H1 (cell line): Measurements from ENCODE around the gene CBR3. TPM values are rescaled to one million over a fixed set of nuclear protein-coding genes. Genes with fewer than 3 reads are reported as not detected.

ENCODE experiments used
- BACH1 ChIP-seq: IDR thresholded peaks from 2 replicates; pipeline ENCODE4 v1.6.1; 2012; ENCODE audit warnings: low read length, improper control_type of control experiment
- EZH2 ChIP-seq: fragments of 200-600 bp; sonication (generic); IDR thresholded peaks from 2 replicates; pipeline ENCODE4 v1.7.1; 2012; ENCODE audit warnings: low read depth, mild to moderate bottlenecking, moderate library complexity, low read length, inconsistent platforms; ENCODE audit not compliant: severe bottlenecking
- NANOG ChIP-seq: IDR thresholded peaks from 2 replicates; pipeline ENCODE4 v1.6.1; 2011; ENCODE audit warnings: low read length, low read depth, mild to moderate bottlenecking, inconsistent platforms; ENCODE audit not compliant: insufficient read depth, poor library complexity, severe bottlenecking
- RAD21 ChIP-seq, 2 experiments: IDR thresholded peaks in 1 of 2; conservative IDR thresholded peaks in 1 of 2; 2 replicates each; pipeline ENCODE4 v1.6.1; 2011; ENCODE audit warnings: low read depth in 2 of 2, low read length in 2 of 2, improper control_type of control experiment in 1 of 2, inconsistent platforms in 1 of 2, mild to moderate bottlenecking in 1 of 2, moderate library complexity in 1 of 2
- RBBP5 ChIP-seq: IDR thresholded peaks from 2 replicates; pipeline ENCODE4 v1.7.1; 2012; ENCODE audit warnings: low read depth, mild to moderate bottlenecking, inconsistent platforms, low read length, moderate library complexity, borderline replicate concordance
- TAF7 ChIP-seq: optimal IDR thresholded peaks from 2 replicates; pipeline ENCODE3; 2011; ENCODE audit warnings: low read depth, mild to moderate bottlenecking, inconsistent platforms, low read length, moderate library complexity, borderline replicate concordance
- TCF12 ChIP-seq: IDR thresholded peaks from 2 replicates; pipeline ENCODE4 v1.6.1; 2011; ENCODE audit warnings: low read depth, mild to moderate bottlenecking, low read length
- ZNF274 ChIP-seq: IDR thresholded peaks from 2 replicates; pipeline ENCODE4 v1.7.0; 2012; ENCODE audit warnings: low read length, borderline replicate concordance; ENCODE audit errors: extremely low read depth
- polyA plus RNA-seq, 7 experiments: library from polyadenylated mRNA; depleted of rRNA in 3 of 7; stranded (reverse) in 5 of 7; unstranded in 2 of 7; fragments of >200 nt in 5 of 7; fragments of 200-250 nt in 2 of 7; gene quantifications; 1 replicate in 5 of 7; 2 replicates in 1 of 7; 4 replicates in 1 of 7; pipeline versions ENCODE4 v1.2.1 to v1.2.3, GENCODE V29; 2011 to 2013; ENCODE audit warnings: missing spikeins in 2 of 7, mixed read lengths in 2 of 7
- total RNA-seq: library from RNA; stranded (reverse); fragmentation: NEBNext Ultra II Directional; extraction: Animal tissue kit (Norgen Biotek cat#: 25700); gene quantifications from 2 replicates; pipeline ENCODE4 v1.2.1, GENCODE V29; 2021
- TF ChIP-seq, protein P1 (sequence below): IDR thresholded peaks from 2 replicates; pipeline ENCODE4 v1.6.1; 2012; ENCODE audit warnings: inconsistent platforms

CBR3 gene
- total and polyA plus RNA-seq, 2 of the 8 experiments (the other 6 are each of a cell fraction or from before 2014, with no cell fraction given), result 1.2 to 4.3 TPM

DNA sequence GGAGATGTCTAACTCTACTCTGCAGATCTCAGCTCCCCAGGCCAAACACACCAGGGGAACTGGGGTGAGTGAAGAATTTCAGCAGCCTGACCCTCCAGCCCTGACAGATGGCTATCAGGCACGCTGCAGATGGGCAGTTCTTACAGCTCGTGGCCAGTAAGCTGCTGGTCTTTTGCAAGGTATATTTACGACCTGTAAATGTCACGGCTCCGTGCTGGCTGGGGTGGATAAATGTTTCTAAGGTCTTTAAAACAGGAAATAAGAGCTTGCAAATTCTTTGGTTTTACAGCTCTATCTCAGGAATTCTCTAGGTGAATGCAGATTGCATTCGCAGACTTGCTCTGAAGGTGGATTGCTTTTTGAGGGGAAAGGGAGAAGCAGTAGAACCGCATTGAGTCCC lies 31.8 kb downstream of the CBR3 start (continued):
- TF ChIP-seq, protein P1, sequence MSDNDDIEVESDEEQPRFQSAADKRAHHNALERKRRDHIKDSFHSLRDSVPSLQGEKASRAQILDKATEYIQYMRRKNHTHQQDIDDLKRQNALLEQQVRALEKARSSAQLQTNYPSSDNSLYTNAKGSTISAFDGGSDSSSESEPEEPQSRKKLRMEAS, result no peak
- TF ChIP-seq RAD21 (IDR thresholded peaks at IDR 0.05 in 1 of 2, conservative IDR thresholded peaks at IDR 0.05 in 1 of 2; ENCODE audit: low read depth in 2 of 2, low read length in 2 of 2) (no peak), ZNF274 (no peak), TAF7 (no peak), BACH1 (no peak), RBBP5 (no peak), EZH2 (no peak), TCF12 (no peak), NANOG (no peak)
